Adrenal gland (tissue), 5 donors: ENCODE results near the gene BRSK1.

Source experiments
- POLR2A ChIP-seq, 2 donors: fragments of 450-650 bp; IDR thresholded peaks; one replicate each; pipeline ENCODE4 v1.6.1; 2017; ENCODE audit warnings: antibody characterized with exemption in 2 of 2, mild to moderate bottlenecking in 2 of 2, moderate library complexity in 1 of 2
- TF ChIP-seq, protein P1 (sequence below), 6 experiments: fragments of 450-650 bp in 4 of 6; fragments of 200-600 bp in 2 of 6; sonication (generic) in 1 of 6; IDR thresholded peaks; 1 replicate in 5 of 6; 2 replicates in 1 of 6; pipeline versions ENCODE4 v1.5.1 to v1.8.0; 2016 to 2021; ENCODE audit warnings: antibody characterized with exemption in 6 of 6, mild to moderate bottlenecking in 2 of 6, moderate library complexity in 1 of 6
- donor health status: DM: no; HTN: no; CAD: no.

DNA sequence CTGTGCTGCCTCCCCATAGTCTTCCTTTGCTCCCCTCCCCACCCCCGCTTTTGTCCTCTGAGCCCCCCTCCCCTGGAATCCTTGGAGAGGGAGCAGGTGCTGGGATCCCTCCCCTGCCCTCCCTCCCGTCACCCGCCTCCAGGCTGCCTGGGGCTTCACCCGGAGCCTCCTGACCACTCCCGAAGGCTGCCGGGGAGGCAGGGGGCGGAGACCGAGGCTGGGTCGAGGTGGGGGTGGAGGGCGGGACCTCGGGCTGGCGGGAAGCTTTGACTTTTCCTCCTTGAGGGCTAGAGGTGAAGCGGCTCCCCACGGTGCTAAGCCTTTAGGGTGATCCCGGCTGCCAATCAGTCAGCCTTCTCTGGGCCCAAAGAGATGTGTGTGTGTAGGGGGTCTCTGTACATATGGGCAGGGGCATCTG, 57.4 kb downstream of the BRSK1 start:
- TF ChIP-seq, protein P1, sequence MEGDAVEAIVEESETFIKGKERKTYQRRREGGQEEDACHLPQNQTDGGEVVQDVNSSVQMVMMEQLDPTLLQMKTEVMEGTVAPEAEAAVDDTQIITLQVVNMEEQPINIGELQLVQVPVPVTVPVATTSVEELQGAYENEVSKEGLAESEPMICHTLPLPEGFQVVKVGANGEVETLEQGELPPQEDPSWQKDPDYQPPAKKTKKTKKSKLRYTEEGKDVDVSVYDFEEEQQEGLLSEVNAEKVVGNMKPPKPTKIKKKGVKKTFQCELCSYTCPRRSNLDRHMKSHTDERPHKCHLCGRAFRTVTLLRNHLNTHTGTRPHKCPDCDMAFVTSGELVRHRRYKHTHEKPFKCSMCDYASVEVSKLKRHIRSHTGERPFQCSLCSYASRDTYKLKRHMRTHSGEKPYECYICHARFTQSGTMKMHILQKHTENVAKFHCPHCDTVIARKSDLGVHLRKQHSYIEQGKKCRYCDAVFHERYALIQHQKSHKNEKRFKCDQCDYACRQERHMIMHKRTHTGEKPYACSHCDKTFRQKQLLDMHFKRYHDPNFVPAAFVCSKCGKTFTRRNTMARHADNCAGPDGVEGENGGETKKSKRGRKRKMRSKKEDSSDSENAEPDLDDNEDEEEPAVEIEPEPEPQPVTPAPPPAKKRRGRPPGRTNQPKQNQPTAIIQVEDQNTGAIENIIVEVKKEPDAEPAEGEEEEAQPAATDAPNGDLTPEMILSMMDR (IDR thresholded peaks at IDR 0.05) = no peak
- TF ChIP-seq POLR2A (IDR thresholded peaks at IDR 0.05) = no peak
